ENCODE measurements around the gene BPIFB2.

DNA sequence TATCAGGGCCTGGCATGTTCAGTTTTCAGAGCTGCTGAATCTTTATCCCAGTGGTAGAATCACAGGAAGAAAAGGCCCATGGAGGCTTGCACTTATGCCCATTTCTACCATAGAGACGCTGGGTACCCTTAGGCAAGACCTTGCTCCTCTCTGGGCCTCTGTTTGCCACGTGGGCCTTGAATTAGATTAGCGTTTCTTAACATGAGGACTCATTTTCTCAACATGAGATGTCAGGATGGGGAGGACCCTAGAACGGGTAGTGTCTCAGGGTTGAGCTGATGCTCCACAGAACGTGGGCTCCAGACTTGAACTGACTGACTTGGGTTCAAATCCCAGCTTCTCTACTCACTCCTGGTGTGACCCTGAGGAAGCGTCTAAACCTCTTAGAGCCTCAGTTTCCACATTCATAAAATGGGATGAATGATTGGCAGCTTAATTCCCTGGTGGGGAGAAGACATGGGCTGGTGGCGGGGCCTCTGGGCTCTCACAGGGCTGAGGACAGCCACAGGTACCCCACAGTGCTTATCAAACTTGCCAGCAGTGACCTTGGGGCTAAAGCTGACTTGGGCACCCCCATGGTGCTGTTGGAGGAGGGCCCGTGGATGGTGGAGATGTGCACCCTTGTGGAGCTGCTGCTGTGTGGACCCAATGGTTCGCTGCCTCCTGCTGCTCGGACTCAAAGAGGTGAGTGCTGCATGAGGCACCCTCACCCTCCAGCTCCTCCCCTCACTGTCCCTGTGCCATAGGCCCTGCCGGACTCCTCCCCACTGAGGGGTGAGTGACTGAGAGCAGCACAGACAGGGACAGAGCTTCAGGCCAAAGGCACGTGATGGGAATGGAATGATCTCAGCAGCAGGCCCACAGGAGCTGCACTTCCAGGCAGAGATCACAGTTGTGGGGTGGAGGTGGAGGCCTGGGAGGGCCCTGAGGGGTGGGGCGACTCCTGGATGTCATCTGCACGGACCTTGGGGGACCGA, 31.5 kb upstream of the BPIFB2 start:
- no peak for TF ChIP-seq NFIC (IDR thresholded peaks at IDR 0.05)
- TF ChIP-seq RAD21 (IDR thresholded peaks at IDR 0.05; ENCODE audit: low read depth), result no peak
- TF ChIP-seq TAF1 (IDR thresholded peaks at IDR 0.05; ENCODE audit: low read depth), result no peak
- TF ChIP-seq, protein P1, sequence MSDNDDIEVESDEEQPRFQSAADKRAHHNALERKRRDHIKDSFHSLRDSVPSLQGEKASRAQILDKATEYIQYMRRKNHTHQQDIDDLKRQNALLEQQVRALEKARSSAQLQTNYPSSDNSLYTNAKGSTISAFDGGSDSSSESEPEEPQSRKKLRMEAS (IDR thresholded peaks at IDR 0.05), result no peak
- no peak for TF ChIP-seq CREB1 (IDR thresholded peaks at IDR 0.05; ENCODE audit: low read depth)
- TF ChIP-seq EGR1 (IDR thresholded peaks at IDR 0.05), result no peak
- no peak for TF ChIP-seq REST (IDR thresholded peaks at IDR 0.05; ENCODE audit: low read depth)
- TF ChIP-seq FOXM1 (IDR thresholded peaks at IDR 0.05; ENCODE audit: borderline replicate concordance, low read depth), result no peak
- no peak for TF ChIP-seq TCF12 (IDR thresholded peaks at IDR 0.05; ENCODE audit: low read depth)

Measured in Ishikawa (cell line).